GM20000 (cell line): ENCODE measurements around the gene URAD.

Experiments used
- DNase-seq: peaks from one replicate; pipeline ENCODE4 v3.0.0; 2012; ENCODE audit warnings: low spot score
- CTCF ChIP-seq: IDR thresholded peaks from 2 replicates; pipeline ENCODE4 v1.5.1; 2012; ENCODE audit warnings: mild to moderate bottlenecking, control low read depth; ENCODE audit errors: extremely low read depth, missing control alignments

URAD gene

GRCh38 chr13:27968316-27969081 is 20.0 kb downstream of the URAD start:
- no peak for TF ChIP-seq CTCF
- peak; percentile 53 for DNase-seq

- peak; percentile 44 for DNase-seq
Observed at GRCh38 chr13:27967736-27968315, 20.7 kb downstream of the URAD start.

GRCh38 chr13:27967203-27967735 is 21.2 kb downstream of the URAD start:
- peak; percentile 42 for DNase-seq
- no peak for TF ChIP-seq CTCF

More at GRCh38 chr13:27967736-27968315, 20.7 kb downstream of the URAD start:
- TF ChIP-seq CTCF: no peak

- DNase-seq: peak; percentile 42
- TF ChIP-seq CTCF: no peak
Observed at GRCh38 chr13:27966641-27967202, 21.8 kb downstream of the URAD start.

GRCh38 chr13:27965740-27966640 is 22.5 kb downstream of the URAD start:
- DNase-seq: peak; percentile 41
- no peak for TF ChIP-seq CTCF

- no peak for TF ChIP-seq CTCF
- DNase-seq: no peak
Observed at GRCh38 chr13:27965343-27965739, 23.2 kb downstream of the URAD start.
